ENCODE data around the gene GATAD2A. TPM values are rescaled to one million over a fixed set of nuclear protein-coding genes. Genes with fewer than 3 reads are reported as not detected.

Gene GATAD2A
- total RNA-seq, 1 experiment from 2014 or later, result 126 TPM

- H3K36me3 ChIP-seq (ENCODE audit: control insufficient read depth, insufficient read depth, low read length), result peaks cover 4% of the 10 kb centered on the region
- no peak overlapping the region for H3K4me3 ChIP-seq (ENCODE audit: low read depth, low read length)
- H3K27me3 Mint-ChIP-seq (ENCODE audit: insufficient read depth, unreplicated experiment), result no peaks in the 10 kb centered on the region
- ChIA-PET CTCF (no interaction called here), POLR2A (no interaction called here)
- H3K9me3 Mint-ChIP-seq (ENCODE audit: unreplicated experiment), result no peaks in the 10 kb centered on the region
- no peaks in the 10 kb centered on the region for H3K4me1 Mint-ChIP-seq (ENCODE audit: low read depth, unreplicated experiment)
- intact Hi-C loops (cut with micrococcal nuclease; ENCODE audit: unreplicated experiment), result no loop called here
- no peak overlapping the region for H3K27ac Mint-ChIP-seq (ENCODE audit: unreplicated experiment)
- H3K36me3 Mint-ChIP-seq (ENCODE audit: insufficient read depth, unreplicated experiment), result peaks cover 89% of the 10 kb centered on the region
- H3K27me3 ChIP-seq (replicated peaks; ENCODE audit: control insufficient read depth, insufficient read depth, low read length), result no peaks in the 10 kb centered on the region
- no peaks in the 10 kb centered on the region for H3K4me1 ChIP-seq
- no peak for DNase-seq
- no peak overlapping the region for H3K4me3 Mint-ChIP-seq (ENCODE audit: unreplicated experiment)
- BruUV-seq (replicated peaks), result no TSS peak
- H3K9me3 ChIP-seq, result no peaks in the 10 kb centered on the region
- TF ChIP-seq, protein P1, sequence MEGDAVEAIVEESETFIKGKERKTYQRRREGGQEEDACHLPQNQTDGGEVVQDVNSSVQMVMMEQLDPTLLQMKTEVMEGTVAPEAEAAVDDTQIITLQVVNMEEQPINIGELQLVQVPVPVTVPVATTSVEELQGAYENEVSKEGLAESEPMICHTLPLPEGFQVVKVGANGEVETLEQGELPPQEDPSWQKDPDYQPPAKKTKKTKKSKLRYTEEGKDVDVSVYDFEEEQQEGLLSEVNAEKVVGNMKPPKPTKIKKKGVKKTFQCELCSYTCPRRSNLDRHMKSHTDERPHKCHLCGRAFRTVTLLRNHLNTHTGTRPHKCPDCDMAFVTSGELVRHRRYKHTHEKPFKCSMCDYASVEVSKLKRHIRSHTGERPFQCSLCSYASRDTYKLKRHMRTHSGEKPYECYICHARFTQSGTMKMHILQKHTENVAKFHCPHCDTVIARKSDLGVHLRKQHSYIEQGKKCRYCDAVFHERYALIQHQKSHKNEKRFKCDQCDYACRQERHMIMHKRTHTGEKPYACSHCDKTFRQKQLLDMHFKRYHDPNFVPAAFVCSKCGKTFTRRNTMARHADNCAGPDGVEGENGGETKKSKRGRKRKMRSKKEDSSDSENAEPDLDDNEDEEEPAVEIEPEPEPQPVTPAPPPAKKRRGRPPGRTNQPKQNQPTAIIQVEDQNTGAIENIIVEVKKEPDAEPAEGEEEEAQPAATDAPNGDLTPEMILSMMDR (IDR thresholded peaks at IDR 0.05; ENCODE audit: insufficient read depth in 1 of 2, low read depth in 1 of 2, low read length in 1 of 2, severe bottlenecking in 1 of 2, unreplicated experiment in 1 of 2), result no peak
These were observed 94.0 kb downstream of the GATAD2A start for GRCh38 chr19:19499272-19499995.

GRCh38 chr19:19500975-19501644, 95.6 kb downstream of the GATAD2A start:
- no peak for DNase-seq
- H3K27ac Mint-ChIP-seq (ENCODE audit: unreplicated experiment), result no peak overlapping the region
- Histone ChIP-seq H3K36me3 (ENCODE audit: control insufficient read depth, insufficient read depth, low read length) (peaks cover 3% of the 10 kb centered on the region), H3K9me3 (no peaks in the 10 kb centered on the region), H3K4me3 (ENCODE audit: low read depth, low read length) (no peak overlapping the region), H3K27me3 (replicated peaks; ENCODE audit: control insufficient read depth, insufficient read depth, low read length) (no peaks in the 10 kb centered on the region), H3K4me1 (no peaks in the 10 kb centered on the region)
- ChIA-PET CTCF (no interaction called here), POLR2A (no interaction called here)
- peaks cover 89% of the 10 kb centered on the region for H3K36me3 Mint-ChIP-seq (ENCODE audit: insufficient read depth, unreplicated experiment)
- TF ChIP-seq, protein P1 (IDR thresholded peaks at IDR 0.05; ENCODE audit: insufficient read depth in 1 of 2, low read depth in 1 of 2, low read length in 1 of 2, severe bottlenecking in 1 of 2, unreplicated experiment in 1 of 2), result no peak
- H3K4me3 Mint-ChIP-seq (ENCODE audit: unreplicated experiment), result no peak overlapping the region
- intact Hi-C loops (cut with micrococcal nuclease; ENCODE audit: unreplicated experiment), result no loop called here
- H3K9me3 Mint-ChIP-seq (ENCODE audit: unreplicated experiment), result no peaks in the 10 kb centered on the region
- no peaks in the 10 kb centered on the region for H3K4me1 Mint-ChIP-seq (ENCODE audit: low read depth, unreplicated experiment)
- no TSS peak for BruUV-seq (replicated peaks)
- H3K27me3 Mint-ChIP-seq (ENCODE audit: insufficient read depth, unreplicated experiment), result no peaks in the 10 kb centered on the region

GRCh38 chr19:19501798-19502197, 96.3 kb downstream of the GATAD2A start:
- no peaks in the 10 kb centered on the region for H3K9me3 Mint-ChIP-seq (ENCODE audit: unreplicated experiment)
- BruUV-seq (replicated peaks), result no TSS peak

More at GRCh38 chr19:19501798-19502197, 96.3 kb downstream of the GATAD2A start:
- no peak for DNase-seq
- Histone ChIP-seq H3K4me3 (ENCODE audit: low read depth, low read length) (no peak overlapping the region), H3K9me3 (no peaks in the 10 kb centered on the region), H3K4me1 (no peaks in the 10 kb centered on the region), H3K36me3 (ENCODE audit: control insufficient read depth, insufficient read depth, low read length) (peaks cover 1% of the 10 kb centered on the region), H3K27me3 (replicated peaks; ENCODE audit: control insufficient read depth, insufficient read depth, low read length) (no peaks in the 10 kb centered on the region)
- H3K27ac Mint-ChIP-seq (ENCODE audit: unreplicated experiment), result no peak overlapping the region
- H3K36me3 Mint-ChIP-seq (ENCODE audit: insufficient read depth, unreplicated experiment), result peaks cover 89% of the 10 kb centered on the region
- intact Hi-C loops (cut with micrococcal nuclease; ENCODE audit: unreplicated experiment), result no loop called here
- no peak overlapping the region for H3K4me3 Mint-ChIP-seq (ENCODE audit: unreplicated experiment)
- H3K4me1 Mint-ChIP-seq (ENCODE audit: low read depth, unreplicated experiment), result no peaks in the 10 kb centered on the region
- H3K27me3 Mint-ChIP-seq (ENCODE audit: insufficient read depth, unreplicated experiment), result no peaks in the 10 kb centered on the region
- CTCF ChIA-PET, result no interaction called here
- POLR2A ChIA-PET, result no interaction called here
- TF ChIP-seq, protein P1 (IDR thresholded peaks at IDR 0.05; ENCODE audit: insufficient read depth in 1 of 2, low read depth in 1 of 2, low read length in 1 of 2, severe bottlenecking in 1 of 2, unreplicated experiment in 1 of 2), result no peak
